ENCODE measurements around the gene CBX8.

DNA sequence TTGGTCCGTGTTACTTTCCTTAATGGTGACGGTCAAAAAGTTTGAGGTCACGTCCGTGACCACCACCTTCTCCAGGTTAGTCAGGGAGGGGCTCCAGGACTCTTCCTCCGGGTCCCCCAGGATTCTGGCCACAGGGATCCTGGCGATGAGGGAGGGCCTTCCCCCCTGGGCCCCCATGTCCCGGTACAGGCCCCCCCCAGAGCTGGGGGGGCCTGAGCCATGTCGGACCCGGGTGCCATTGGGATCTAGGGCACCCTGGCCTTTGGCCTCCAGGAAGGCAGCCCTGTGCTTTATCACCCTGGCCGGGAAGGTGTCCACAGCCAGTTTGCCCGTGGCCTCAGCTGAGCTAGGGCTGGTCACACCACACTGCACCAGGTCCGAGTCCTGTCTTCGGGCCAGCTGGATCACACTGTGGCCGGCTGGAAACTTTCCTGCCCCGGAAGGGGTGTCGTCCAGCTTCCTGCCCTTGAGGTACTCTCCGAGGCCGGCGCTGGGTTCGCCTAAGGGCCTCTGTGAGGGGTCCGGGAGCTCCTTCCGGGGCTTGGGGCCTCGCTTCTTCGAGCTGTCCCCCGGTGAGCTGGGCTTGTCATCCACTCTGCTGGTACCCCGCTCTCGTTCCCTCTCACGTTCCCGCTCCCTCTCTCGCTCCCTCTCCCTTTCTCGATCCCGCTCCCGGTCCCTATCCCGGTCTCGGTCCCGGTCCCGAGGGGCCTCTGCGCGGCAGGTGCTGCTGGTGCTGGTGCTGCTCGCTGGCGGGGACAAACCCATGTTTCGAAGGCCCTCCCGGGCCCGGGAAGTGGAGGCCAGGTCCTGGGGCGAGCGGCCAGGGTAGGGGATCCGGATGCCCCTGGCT lies 2.0 kb downstream of the CBX8 start:
- TF ChIP-seq, protein P1, sequence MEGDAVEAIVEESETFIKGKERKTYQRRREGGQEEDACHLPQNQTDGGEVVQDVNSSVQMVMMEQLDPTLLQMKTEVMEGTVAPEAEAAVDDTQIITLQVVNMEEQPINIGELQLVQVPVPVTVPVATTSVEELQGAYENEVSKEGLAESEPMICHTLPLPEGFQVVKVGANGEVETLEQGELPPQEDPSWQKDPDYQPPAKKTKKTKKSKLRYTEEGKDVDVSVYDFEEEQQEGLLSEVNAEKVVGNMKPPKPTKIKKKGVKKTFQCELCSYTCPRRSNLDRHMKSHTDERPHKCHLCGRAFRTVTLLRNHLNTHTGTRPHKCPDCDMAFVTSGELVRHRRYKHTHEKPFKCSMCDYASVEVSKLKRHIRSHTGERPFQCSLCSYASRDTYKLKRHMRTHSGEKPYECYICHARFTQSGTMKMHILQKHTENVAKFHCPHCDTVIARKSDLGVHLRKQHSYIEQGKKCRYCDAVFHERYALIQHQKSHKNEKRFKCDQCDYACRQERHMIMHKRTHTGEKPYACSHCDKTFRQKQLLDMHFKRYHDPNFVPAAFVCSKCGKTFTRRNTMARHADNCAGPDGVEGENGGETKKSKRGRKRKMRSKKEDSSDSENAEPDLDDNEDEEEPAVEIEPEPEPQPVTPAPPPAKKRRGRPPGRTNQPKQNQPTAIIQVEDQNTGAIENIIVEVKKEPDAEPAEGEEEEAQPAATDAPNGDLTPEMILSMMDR (IDR thresholded peaks at IDR 0.05): no peak
- TF ChIP-seq POLR2A (IDR thresholded peaks at IDR 0.05): no peak

All from body of pancreas (tissue), 4 donors.